HCT116 (cell line): ENCODE results near the gene TRPM3. TPM values are rescaled to one million over a fixed set of nuclear protein-coding genes. Genes with fewer than 3 reads are reported as not detected.

ENCODE experiments used
- CBX3 ChIP-seq: IDR thresholded peaks from 2 replicates; pipeline ENCODE4 v1.6.1; 2012; ENCODE audit warnings: low read depth
- EGR1 ChIP-seq: IDR thresholded peaks from 2 replicates; pipeline ENCODE4 v1.6.1; 2012; ENCODE audit warnings: low read depth
- ELF1 ChIP-seq: IDR thresholded peaks from 2 replicates; pipeline ENCODE4 v1.6.1; 2012; ENCODE audit warnings: low read depth, borderline replicate concordance
- EZH2 ChIP-seq: fragments of 200-600 bp; sonication (generic); IDR thresholded peaks from 2 replicates; pipeline ENCODE4 v1.6.1; 2017; ENCODE audit warnings: antibody characterized with exemption, mixed run types
- JUND ChIP-seq: IDR thresholded peaks from 2 replicates; pipeline ENCODE4 v1.6.1; 2012
- MAX ChIP-seq: IDR thresholded peaks from 2 replicates; pipeline ENCODE4 v1.6.1; 2012
- REST ChIP-seq: IDR thresholded peaks from 2 replicates; pipeline ENCODE4 v1.6.1; 2012; ENCODE audit warnings: low read depth
- SIN3A ChIP-seq: IDR thresholded peaks from 2 replicates; pipeline ENCODE4 v1.6.1; 2012; ENCODE audit warnings: low read depth
- SRF ChIP-seq: IDR thresholded peaks from 2 replicates; pipeline ENCODE4 v1.6.1; 2012; ENCODE audit warnings: low read depth
- TCF7L2 ChIP-seq: IDR thresholded peaks from 2 replicates; pipeline ENCODE4 v1.7.0; 2011; ENCODE audit warnings: borderline replicate concordance, inconsistent platforms; ENCODE audit not compliant: insufficient read depth, insufficient read length; ENCODE audit errors: extremely low read depth
- ZBTB33 ChIP-seq: IDR thresholded peaks from 2 replicates; pipeline ENCODE4 v1.6.1; 2011; ENCODE audit warnings: mild to moderate bottlenecking, low read length, moderate library complexity; ENCODE audit not compliant: insufficient replicate concordance; ENCODE audit errors: extremely low read depth
- ZNF274 ChIP-seq: fragments of 200-500 bp; sonication (Bioruptor generic); IDR thresholded peaks from 2 replicates; pipeline ENCODE4 v1.6.1; 2014; ENCODE audit warnings: mild to moderate bottlenecking, low read depth, low read length, inconsistent platforms
- total RNA-seq: library from RNA; stranded (reverse); gene quantifications from one replicate; pipeline ENCODE4 v1.2.1, GENCODE V29; 2021; ENCODE audit not compliant: unreplicated experiment

TRPM3 gene
- total RNA-seq, 1 experiment from 2014 or later, result not detected

- no peak for TF ChIP-seq REST
- TF ChIP-seq SRF, result no peak
- TF ChIP-seq CBX3, result no peak
- TF ChIP-seq MAX, result no peak
- TF ChIP-seq TCF7L2, result no peak
- TF ChIP-seq SIN3A, result no peak
- TF ChIP-seq ZNF274, result no peak
- no peak for TF ChIP-seq ZBTB33
- no peak for TF ChIP-seq ELF1
- TF ChIP-seq EGR1, result no peak
- no peak for TF ChIP-seq EZH2
- TF ChIP-seq JUND, result no peak
These were observed 337.0 kb downstream of the TRPM3 start (continued) for GRCh38 chr9:70784456-70784855.
